A549 (cell line): ENCODE measurements around the gene COL5A1.

Experiments
- CTCF ChIP-seq: fragments of >200 bp; sonication (Bioruptor Twin); formaldehyde crosslinking; IDR thresholded peaks from 3 replicates; pipeline ENCODE4 v1.5.1; 2016
- PHF8 ChIP-seq: fragments of 200-600 bp; sonication (generic); IDR thresholded peaks from 2 replicates; pipeline ENCODE4 v1.6.1; 2016; ENCODE audit warnings: low read depth, mild to moderate bottlenecking, antibody characterized with exemption, moderate library complexity, borderline replicate concordance
- REST ChIP-seq: fragments of 200-600 bp; sonication (generic); IDR thresholded peaks from 2 replicates; pipeline ENCODE4 v1.6.1; 2016; ENCODE audit warnings: antibody characterized with exemption, mild to moderate bottlenecking, moderate library complexity

- no peak for TF ChIP-seq PHF8
- no peak for TF ChIP-seq REST
- no peak for TF ChIP-seq CTCF
These were observed 214.3 kb downstream of the COL5A1 start for GRCh38 chr9:134855900-134856377.
